Muscle of leg (tissue), 11 donors: Measurements from ENCODE around the gene EEPD1. TPM values are rescaled to one million over a fixed set of nuclear protein-coding genes. Genes with fewer than 3 reads are reported as not detected.

Experiments
- DNase-seq: peaks from one replicate; pipeline ENCODE4 v3.0.0; 2013
- H3K27ac ChIP-seq: one replicate; pipeline ENCODE4 v1.5.1; 2013; ENCODE audit warnings: mild to moderate bottlenecking, low read length, control low read depth
- H3K27me3 ChIP-seq: one replicate; pipeline ENCODE4 v1.6.1; 2013; ENCODE audit warnings: low read length; ENCODE audit not compliant: control insufficient read depth, insufficient read depth
- H3K36me3 ChIP-seq: one replicate; pipeline ENCODE4 v1.6.1; 2013; ENCODE audit warnings: low read length; ENCODE audit not compliant: control insufficient read depth, insufficient read depth
- H3K4me1 ChIP-seq: one replicate; pipeline ENCODE4 v1.6.1; 2013; ENCODE audit warnings: low read length; ENCODE audit not compliant: control insufficient read depth, insufficient read depth
- H3K4me3 ChIP-seq: one replicate; pipeline ENCODE4 v1.5.1; 2013; ENCODE audit warnings: low read length, control low read depth
- H3K9me3 ChIP-seq: replicated peaks from 2 replicates; pipeline ENCODE4 v1.6.1; 2013; ENCODE audit warnings: low read depth, low read length; ENCODE audit not compliant: control insufficient read depth
- WGBS: methylation state at CpG from one replicate; pipeline ENCODE4 v1.1.5; 2013; ENCODE audit warnings: missing lambda C conversion rate; ENCODE audit not compliant: insufficient coverage; 5-methylcytosine and 5-hydroxymethylcytosine counted together
- polyA plus RNA-seq, 8 donors: library from polyadenylated mRNA; unstranded; fragments of 120-200 nt; gene quantifications; one replicate each; pipeline versions ENCODE4 v1.2.1 to v1.2.3, GENCODE V29; 2013; ENCODE audit warnings: inconsistent platforms in 1 of 8, low replicate concordance in 1 of 8; ENCODE audit not compliant: insufficient read length in 8 of 8, insufficient read depth in 1 of 8
- total RNA-seq: library from RNA; stranded (reverse); fragments of 120-200 nt; gene quantifications from one replicate; pipeline ENCODE4 v1.2.4, GENCODE V29; 2013

EEPD1 gene
- total and polyA plus RNA-seq, 9 donors = 9.2 to 14.2 (median 13.2) TPM

GRCh38 chr7:36348771-36349170 is 195.7 kb downstream of the EEPD1 start:
- DNase-seq = no peak
- H3K4me3 ChIP-seq = no peak overlapping the region
- H3K27me3 ChIP-seq = no peaks in the 10 kb centered on the region
- H3K36me3 ChIP-seq = no peaks in the 10 kb centered on the region
- H3K27ac ChIP-seq = no peak overlapping the region
- H3K9me3 ChIP-seq = no peaks in the 10 kb centered on the region
- H3K4me1 ChIP-seq = no peaks in the 10 kb centered on the region
- 92% methylated on average over 2 of the region's 3 CpGs for WGBS

- no CpG with 5 or more reads among the region's 2 CpGs for WGBS
- H3K4me3 ChIP-seq = no peak overlapping the region
Measured at GRCh38 chr7:36349626-36350025, 196.6 kb downstream of the EEPD1 start.

More at GRCh38 chr7:36349626-36350025, 196.6 kb downstream of the EEPD1 start:
- H3K4me1 ChIP-seq = no peaks in the 10 kb centered on the region
- no peaks in the 10 kb centered on the region for H3K36me3 ChIP-seq
- DNase-seq = no peak
- H3K9me3 ChIP-seq = no peaks in the 10 kb centered on the region
- H3K27me3 ChIP-seq = no peaks in the 10 kb centered on the region
- no peak overlapping the region for H3K27ac ChIP-seq

Other genes with a start within 250 kb of the EEPD1 start
- 21.9 TPM for gene ANLN, start 236.6 kb downstream of the EEPD1 start, total RNA-seq
- gene ANLN, start 236.6 kb downstream of the EEPD1 start, polyA plus RNA-seq = 10 to 100 TPM; 19.9 to 36.7 (median 27.5) TPM